SK-N-SH treated with all-trans-retinoic acid at 6 μM for 48 hours (cell line): ENCODE results near the gene C17orf114.

Source experiments
- CSDC2 ChIP-seq: fragments of 250-450 bp; sonication (Bioruptor Pico); IDR thresholded peaks from 2 replicates; pipeline ENCODE4 v1.5.0; 2020; ENCODE audit warnings: mild to moderate bottlenecking, moderate library complexity
- ESRRG ChIP-seq: fragments of 250-450 bp; sonication (Bioruptor Pico); IDR thresholded peaks from 2 replicates; pipeline ENCODE4 v1.6.1; 2021; ENCODE audit warnings: mild to moderate bottlenecking
- TF ChIP-seq, protein P1 (sequence below): fragments of 250-450 bp; sonication (Bioruptor Pico); IDR thresholded peaks from 2 replicates; pipeline ENCODE4 v1.8.0; 2020; ENCODE audit warnings: mild to moderate bottlenecking, moderate library complexity, borderline replicate concordance

GRCh38 chr17:4822835-4823234 is 20.7 kb upstream of the C17orf114 start:
- TF ChIP-seq, protein P1, sequence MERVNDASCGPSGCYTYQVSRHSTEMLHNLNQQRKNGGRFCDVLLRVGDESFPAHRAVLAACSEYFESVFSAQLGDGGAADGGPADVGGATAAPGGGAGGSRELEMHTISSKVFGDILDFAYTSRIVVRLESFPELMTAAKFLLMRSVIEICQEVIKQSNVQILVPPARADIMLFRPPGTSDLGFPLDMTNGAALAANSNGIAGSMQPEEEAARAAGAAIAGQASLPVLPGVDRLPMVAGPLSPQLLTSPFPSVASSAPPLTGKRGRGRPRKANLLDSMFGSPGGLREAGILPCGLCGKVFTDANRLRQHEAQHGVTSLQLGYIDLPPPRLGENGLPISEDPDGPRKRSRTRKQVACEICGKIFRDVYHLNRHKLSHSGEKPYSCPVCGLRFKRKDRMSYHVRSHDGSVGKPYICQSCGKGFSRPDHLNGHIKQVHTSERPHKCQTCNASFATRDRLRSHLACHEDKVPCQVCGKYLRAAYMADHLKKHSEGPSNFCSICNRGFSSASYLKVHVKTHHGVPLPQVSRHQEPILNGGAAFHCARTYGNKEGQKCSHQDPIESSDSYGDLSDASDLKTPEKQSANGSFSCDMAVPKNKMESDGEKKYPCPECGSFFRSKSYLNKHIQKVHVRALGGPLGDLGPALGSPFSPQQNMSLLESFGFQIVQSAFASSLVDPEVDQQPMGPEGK = no peak
- TF ChIP-seq CSDC2 (CRISPR knock-in tag) (no peak), ESRRG (CRISPR knock-in tag) (no peak)
